K562 (cell line): Measurements from ENCODE around the gene LRP2BP. TPM values are rescaled to one million over a fixed set of nuclear protein-coding genes. Genes with fewer than 3 reads are reported as not detected.
A peak's percentile ranks its signal among the peaks of the same experiment; 100 is the strongest.

Experiments
- CCAR2 ChIP-seq: fragments of 200-400 bp; formaldehyde crosslinking; IDR thresholded peaks from 2 replicates; pipeline ENCODE4 v1.6.1; 2017; ENCODE audit warnings: mild to moderate bottlenecking, low read depth, low read length
- COPS2 ChIP-seq: fragments of 450-650 bp; conservative IDR thresholded peaks from 2 replicates; pipeline ENCODE4 v1.6.1; 2016; ENCODE audit warnings: mild to moderate bottlenecking, moderate library complexity
- ESRRA ChIP-seq: fragments of 450-650 bp; IDR thresholded peaks from 2 replicates; pipeline ENCODE4 v1.6.1; 2014; ENCODE audit warnings: low read depth, mild to moderate bottlenecking, moderate library complexity, borderline replicate concordance
- FOXM1 ChIP-seq, 2 experiments: fragments of 450-650 bp in 1 of 2; sonication (generic) in 1 of 2; formaldehyde crosslinking in 1 of 2; IDR thresholded peaks; 2 replicates each; pipeline versions ENCODE4 v1.6.1 to v1.9.0; 2017 to 2022; ENCODE audit warnings: low read depth in 2 of 2, mild to moderate bottlenecking in 2 of 2, missing genetic modification reagents in 1 of 2, moderate library complexity in 1 of 2
- GTF2F1 ChIP-seq: IDR thresholded peaks from 2 replicates; pipeline ENCODE4 v1.6.1; 2011; ENCODE audit warnings: low read depth, low read length, improper control_type of control experiment
- HMG20B ChIP-seq: fragments of 250-450 bp; sonication (Bioruptor Pico); IDR thresholded peaks from 2 replicates; pipeline ENCODE4 v1.5.0; 2021; ENCODE audit warnings: mild to moderate bottlenecking
- LEF1 ChIP-seq: fragments of 450-650 bp; IDR thresholded peaks from 2 replicates; pipeline ENCODE4 v1.6.1; 2016; ENCODE audit warnings: mild to moderate bottlenecking
- PHF21A ChIP-seq: fragments of 450-650 bp; IDR thresholded peaks from 2 replicates; pipeline ENCODE4 v1.6.1; 2017; ENCODE audit warnings: low read depth, borderline replicate concordance
- POLR3A ChIP-seq: IDR thresholded peaks from 2 replicates; pipeline ENCODE4 v1.6.1; 2011; ENCODE audit warnings: borderline replicate concordance, mild to moderate bottlenecking, moderate library complexity; ENCODE audit not compliant: insufficient read length, insufficient read depth; ENCODE audit errors: extremely low read depth
- PTRF ChIP-seq: fragments of 450-650 bp; IDR thresholded peaks from 2 replicates; pipeline ENCODE4 v1.6.1; 2016; ENCODE audit warnings: mild to moderate bottlenecking, missing genetic modification characterization, missing compliant biosample characterization
- RBM22 ChIP-seq: fragments of 200-400 bp; formaldehyde crosslinking; IDR thresholded peaks from 2 replicates; pipeline ENCODE4 v1.6.1; 2018; ENCODE audit warnings: low read length, low read depth; ENCODE audit not compliant: poor library complexity, severe bottlenecking
- SMAD4 ChIP-seq: fragments of 250-450 bp; sonication (Bioruptor Pico); conservative IDR thresholded peaks from 2 replicates; pipeline ENCODE4 v1.8.0; 2021; ENCODE audit warnings: inconsistent platforms, mild to moderate bottlenecking, moderate library complexity
- SOX6 ChIP-seq: fragments of 450-650 bp; IDR thresholded peaks from 2 replicates; pipeline ENCODE4 v1.6.1; 2014; ENCODE audit warnings: mild to moderate bottlenecking
- TAF9B ChIP-seq: fragments of 450-650 bp; IDR thresholded peaks from 2 replicates; pipeline ENCODE4 v1.6.1; 2018; ENCODE audit warnings: mild to moderate bottlenecking; ENCODE audit not compliant: partially characterized antibody
- YBX1 ChIP-seq: fragments of 450-650 bp; IDR thresholded peaks from 2 replicates; pipeline ENCODE4 v1.7.1; 2016; ENCODE audit warnings: mild to moderate bottlenecking
- ZBED1 ChIP-seq: IDR thresholded peaks from 2 replicates; pipeline ENCODE4 v1.6.1; 2014
- ZC3H4 ChIP-seq: sonication (generic); formaldehyde crosslinking; IDR thresholded peaks from 2 replicates; pipeline ENCODE4 v1.9.0; 2021; ENCODE audit warnings: missing genetic modification reagents, borderline replicate concordance
- ZNF146 ChIP-seq: IDR thresholded peaks from one replicate; pipeline ENCODE4 v1.6.1; 2018; ENCODE audit warnings: missing compliant biosample characterization; ENCODE audit not compliant: unreplicated experiment
- ZNF347 ChIP-seq: fragments of 450-650 bp; formaldehyde crosslinking; IDR thresholded peaks from 2 replicates; pipeline ENCODE4 v1.4.0; 2020; ENCODE audit warnings: low read depth, mild to moderate bottlenecking, moderate library complexity
- ZNF444 ChIP-seq: fragments of 250-450 bp; sonication (Bioruptor Pico); IDR thresholded peaks from 2 replicates; pipeline ENCODE4 v1.4.0; 2020; ENCODE audit warnings: mild to moderate bottlenecking, moderate library complexity
- polyA plus RNA-seq, 8 experiments: library from polyadenylated mRNA; depleted of rRNA in 4 of 8; stranded (reverse) in 5 of 8; unstranded in 3 of 8; fragments of >200 nt; fragmentation: Nextera tagmentation in 2 of 8; fragmentation: Illumina TruSeq in 1 of 8; extraction: Ambion mirVana in 2 of 8; extraction: Trizol in 1 of 8; gene quantifications; 2 replicates each; pipeline versions ENCODE4 v1.2.1 to v1.2.3, GENCODE V29; 2011 to 2014; ENCODE audit warnings: inconsistent platforms in 1 of 8, missing spikeins in 1 of 8
- total RNA-seq, 7 experiments: library from RNA; depleted of rRNA in 6 of 7; stranded (reverse); fragments of >200 nt in 6 of 7; fragmentation: Illumina TruSeq in 2 of 7; extraction: Trizol in 2 of 7; gene quantifications; 2 replicates each; pipeline versions ENCODE4 v1.2.1 to v1.2.3, GENCODE V29; 2011 to 2021; ENCODE audit warnings: low replicate concordance in 1 of 7
- TF ChIP-seq, protein P1 (sequence below): sonication (generic); formaldehyde crosslinking; IDR thresholded peaks from 2 replicates; pipeline ENCODE4 v1.9.0; 2022; ENCODE audit warnings: mild to moderate bottlenecking, missing genetic modification reagents
- TF ChIP-seq, protein P2 (sequence below): fragments of 250-450 bp; sonication (Bioruptor Pico); IDR thresholded peaks from 2 replicates; pipeline ENCODE4 v1.4.0; 2020; ENCODE audit warnings: borderline replicate concordance

LRP2BP gene
- total and polyA plus RNA-seq, 9 of the 15 experiments (the other 6 are each of a cell fraction or from before 2014, with no cell fraction given) = 0.42 to 2.1 (median 0.62) TPM

DNA sequence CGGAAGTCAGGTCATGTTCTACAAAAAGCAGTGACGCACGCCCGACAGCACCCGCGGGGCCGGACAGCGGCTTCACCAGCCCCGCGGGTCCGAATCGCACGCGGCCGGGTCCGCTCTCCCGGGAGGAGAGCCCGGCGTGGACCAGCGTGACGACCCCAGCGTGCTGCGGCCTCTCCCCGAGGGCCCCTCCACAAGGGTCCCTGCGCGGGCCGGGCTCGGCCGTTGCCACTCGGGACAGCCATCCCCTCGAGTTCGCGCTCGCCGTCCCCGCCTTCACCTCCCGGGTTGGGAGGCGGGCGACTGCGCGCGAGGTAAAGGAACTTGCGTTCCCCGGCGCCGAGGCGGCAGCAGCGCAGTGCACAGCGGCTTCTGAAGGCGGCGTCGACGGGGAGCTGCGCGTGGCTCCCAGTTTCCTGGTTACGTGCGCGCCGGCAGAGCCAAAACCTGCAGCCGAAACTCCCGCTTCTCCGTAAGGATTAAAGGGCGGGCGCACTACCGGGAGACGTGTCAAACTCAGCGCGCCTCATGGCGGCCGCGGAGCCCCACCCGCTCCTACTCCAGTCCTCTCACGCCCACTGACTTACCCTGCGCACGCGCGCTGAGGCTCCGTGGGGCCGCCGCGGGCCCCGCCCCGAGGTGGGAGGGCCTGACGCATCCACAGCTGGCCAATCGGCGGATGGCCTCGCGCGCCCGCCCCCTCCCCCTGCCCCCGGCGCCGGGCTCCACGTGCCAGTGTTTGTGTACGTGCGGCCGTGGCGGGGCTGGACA is 416 bp upstream of the LRP2BP start (continued):
- TF ChIP-seq ZNF347 = peak; percentile 69; the same call in 1 of the 2 replicates
- TF ChIP-seq YBX1 = no peak
- TF ChIP-seq FOXM1 (IDR thresholded peaks at IDR 0.05; ENCODE audit: low read depth) = no peak
- TF ChIP-seq FOXM1 (CRISPR knock-in tag; IDR thresholded peaks at IDR 0.05; ENCODE audit: low read depth) = no peak; the same call in 1 of the 2 replicates
- TF ChIP-seq HMG20B (CRISPR knock-in tag) = no peak; the same call in 1 of the 2 replicates
- TF ChIP-seq, protein P1, sequence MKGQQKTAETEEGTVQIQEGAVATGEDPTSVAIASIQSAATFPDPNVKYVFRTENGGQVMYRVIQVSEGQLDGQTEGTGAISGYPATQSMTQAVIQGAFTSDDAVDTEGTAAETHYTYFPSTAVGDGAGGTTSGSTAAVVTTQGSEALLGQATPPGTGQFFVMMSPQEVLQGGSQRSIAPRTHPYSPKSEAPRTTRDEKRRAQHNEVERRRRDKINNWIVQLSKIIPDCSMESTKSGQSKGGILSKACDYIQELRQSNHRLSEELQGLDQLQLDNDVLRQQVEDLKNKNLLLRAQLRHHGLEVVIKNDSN (CRISPR knock-in tag) = peak; percentile 72
- TF ChIP-seq ZC3H4 (CRISPR knock-in tag) = no peak; the same call in 1 of the 2 replicates
- TF ChIP-seq PHF21A = no peak
- TF ChIP-seq SOX6 = peak; percentile 49
- no peak for TF ChIP-seq GTF2F1
- TF ChIP-seq TAF9B = no peak
- peak; percentile 93 for TF ChIP-seq RBM22
- no peak for TF ChIP-seq LEF1
- no peak for TF ChIP-seq CCAR2
- no peak for TF ChIP-seq COPS2
- no peak for TF ChIP-seq ZBED1
- no peak for TF ChIP-seq POLR3A
- TF ChIP-seq ZNF146 = no peak
- peak; percentile 49; the same call in 1 of the 2 replicates for TF ChIP-seq ESRRA
- TF ChIP-seq, protein P2, sequence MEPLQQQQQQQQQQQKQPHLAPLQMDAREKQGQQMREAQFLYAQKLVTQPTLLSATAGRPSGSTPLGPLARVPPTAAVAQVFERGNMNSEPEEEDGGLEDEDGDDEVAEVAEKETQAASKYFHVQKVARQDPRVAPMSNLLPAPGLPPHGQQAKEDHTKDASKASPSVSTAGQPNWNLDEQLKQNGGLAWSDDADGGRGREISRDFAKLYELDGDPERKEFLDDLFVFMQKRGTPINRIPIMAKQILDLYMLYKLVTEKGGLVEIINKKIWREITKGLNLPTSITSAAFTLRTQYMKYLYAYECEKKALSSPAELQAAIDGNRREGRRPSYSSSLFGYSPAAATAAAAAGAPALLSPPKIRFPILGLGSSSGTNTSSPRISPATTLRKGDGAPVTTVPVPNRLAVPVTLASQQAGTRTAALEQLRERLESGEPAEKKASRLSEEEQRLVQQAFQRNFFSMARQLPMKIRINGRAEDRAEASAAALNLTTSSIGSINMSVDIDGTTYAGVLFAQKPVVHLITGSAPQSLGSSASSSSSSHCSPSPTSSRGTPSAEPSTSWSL (CRISPR knock-in tag) = peak; percentile 90; the same call in 1 of the 2 replicates
- TF ChIP-seq PTRF (tag) = no peak
- no peak for TF ChIP-seq ZNF444 (CRISPR knock-in tag)
- peak; percentile 71; the same call in 1 of the 2 replicates for TF ChIP-seq SMAD4 (CRISPR knock-in tag)
